ENCODE measurements around the gene CCDC196. TPM values are rescaled to one million over a fixed set of nuclear protein-coding genes. Genes with fewer than 3 reads are reported as not detected.

CCDC196 gene
- total RNA-seq, 4 donors from 2014 or later, result not detected

GRCh38 chr14:66493750-66494149 lies 7.6 kb downstream of the CCDC196 start:
- intact Hi-C loops (cut with DNase I), result no loop called here
- no peak for DNase-seq
- TF ChIP-seq POLR2A (IDR thresholded peaks at IDR 0.05), result no peak
- no peak for TF ChIP-seq CTCF (IDR thresholded peaks at IDR 0.05)

GRCh38 chr14:66495218-66496098 lies 9.3 kb downstream of the CCDC196 start:
- no peak for DNase-seq
- no peaks in the 10 kb centered on the region for H3K36me3 ChIP-seq
- 0 to 4% methylated on average over 4 of the region's 4 CpGs for WGBS, 2 donors
- H3K27me3 ChIP-seq, result no peaks in the 10 kb centered on the region
- TF ChIP-seq POLR2A (IDR thresholded peaks at IDR 0.05), result no peak
- peak; percentile 38 to 85 (median 68) for TF ChIP-seq CTCF (IDR thresholded peaks at IDR 0.05)
- intact Hi-C loops (cut with DNase I), result no loop called here
- no peak overlapping the region for H3K27ac ChIP-seq
- H3K4me3 ChIP-seq, result peak overlapping the region in 1 of 4 donors; percentile 28
- no peaks in the 10 kb centered on the region for H3K9me3 ChIP-seq
- H3K4me1 ChIP-seq, result peaks cover 0 to 8% (median 5%) of the 10 kb centered on the region in 3 donors

More at GRCh38 chr14:66493750-66494149, 7.6 kb downstream of the CCDC196 start:
- Histone ChIP-seq H3K36me3 (no peaks in the 10 kb centered on the region), H3K9me3 (no peaks in the 10 kb centered on the region), H3K4me1 (peaks cover 0 to 8% (median 5%) of the 10 kb centered on the region in 3 donors), H3K4me3 (no peak overlapping the region), H3K27me3 (no peaks in the 10 kb centered on the region), H3K27ac (no peak overlapping the region)

GRCh38 chr14:66496188-66496807 lies 10.1 kb downstream of the CCDC196 start:
- 47% methylated on average over 4 of the region's 4 CpGs for WGBS, 2 donors
- Histone ChIP-seq H3K27ac (no peak overlapping the region), H3K4me1 (peaks cover 0 to 8% (median 5%) of the 10 kb centered on the region in 3 donors), H3K36me3 (no peaks in the 10 kb centered on the region), H3K9me3 (no peaks in the 10 kb centered on the region), H3K27me3 (no peaks in the 10 kb centered on the region), H3K4me3 (no peak overlapping the region)
- intact Hi-C loops (cut with DNase I), result no loop called here
- DNase-seq, result no peak
- no peak for TF ChIP-seq POLR2A (IDR thresholded peaks at IDR 0.05)

- intact Hi-C loops (cut with DNase I), result no loop called here
- Histone ChIP-seq H3K36me3 (no peaks in the 10 kb centered on the region), H3K27ac (no peak overlapping the region), H3K4me3 (no peak overlapping the region), H3K27me3 (no peaks in the 10 kb centered on the region), H3K9me3 (no peaks in the 10 kb centered on the region), H3K4me1 (peaks cover 0 to 8% (median 5%) of the 10 kb centered on the region in 3 donors)
- TF ChIP-seq POLR2A (IDR thresholded peaks at IDR 0.05), result no peak
- TF ChIP-seq CTCF (IDR thresholded peaks at IDR 0.05), result no peak
- no peak for DNase-seq
- 58 to 63% methylated on average over 2 of the region's 2 CpGs for WGBS, 2 donors
These were observed 10.7 kb downstream of the CCDC196 start for GRCh38 chr14:66496911-66497310.

GRCh38 chr14:66498311-66498710 lies 12.1 kb downstream of the CCDC196 start:
- TF ChIP-seq POLR2A (IDR thresholded peaks at IDR 0.05) (no peak), CTCF (IDR thresholded peaks at IDR 0.05) (no peak)
- intact Hi-C loops (cut with DNase I), result no loop called here
- H3K27me3 ChIP-seq, result no peaks in the 10 kb centered on the region
- peaks cover 0 to 8% (median 5%) of the 10 kb centered on the region in 3 donors for H3K4me1 ChIP-seq
- 75 to 83% methylated on average over 3 of the region's 3 CpGs for WGBS, 2 donors
- no peaks in the 10 kb centered on the region for H3K9me3 ChIP-seq
- no peak overlapping the region for H3K27ac ChIP-seq
- no peaks in the 10 kb centered on the region for H3K36me3 ChIP-seq
- no peak for DNase-seq
- H3K4me3 ChIP-seq, result no peak overlapping the region
